Activated CD4-positive, CD25-positive, alpha-beta regulatory T cell treated with anti-CD3 and anti-CD28 coated beads, Interleukin-2, amount 50 U/mL, for 16 hours (primary cell): ENCODE results near the gene PAQR6.
"Not testable (repeated sequence)": the region's sequence is repeated elsewhere in the genome, so short reads cannot be mapped to it uniquely, and the experiment has no call there.

Source experiments
- DNase-seq: peaks from one replicate; pipeline ENCODE4 v3.0.0-alpha.2; 2020; ENCODE audit warnings: low read depth, low spot score

The PAQR6 gene

GRCh38 chr1:156232201-156232894 is 15.5 kb downstream of the PAQR6 start:
- DNase-seq = no peak

DNA sequence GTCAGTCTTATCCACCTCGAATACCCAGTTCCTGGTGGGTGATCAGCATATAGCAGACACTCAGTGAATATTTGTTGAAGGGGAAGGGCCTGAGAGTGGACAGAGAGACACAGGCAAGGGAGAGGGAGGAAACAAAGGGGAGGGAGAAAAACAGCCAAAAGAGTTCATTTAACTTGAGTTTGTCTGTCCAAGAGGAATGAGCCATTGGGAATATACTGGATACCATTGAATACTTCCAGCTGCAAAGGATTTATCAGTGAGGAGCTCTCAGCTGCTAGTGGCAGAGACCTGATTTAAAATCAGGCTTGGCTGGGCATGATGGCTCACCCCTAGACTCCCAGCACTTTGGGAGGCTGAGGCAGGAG is 17.4 kb downstream of the PAQR6 start:
- DNase-seq = no peak

DNA sequence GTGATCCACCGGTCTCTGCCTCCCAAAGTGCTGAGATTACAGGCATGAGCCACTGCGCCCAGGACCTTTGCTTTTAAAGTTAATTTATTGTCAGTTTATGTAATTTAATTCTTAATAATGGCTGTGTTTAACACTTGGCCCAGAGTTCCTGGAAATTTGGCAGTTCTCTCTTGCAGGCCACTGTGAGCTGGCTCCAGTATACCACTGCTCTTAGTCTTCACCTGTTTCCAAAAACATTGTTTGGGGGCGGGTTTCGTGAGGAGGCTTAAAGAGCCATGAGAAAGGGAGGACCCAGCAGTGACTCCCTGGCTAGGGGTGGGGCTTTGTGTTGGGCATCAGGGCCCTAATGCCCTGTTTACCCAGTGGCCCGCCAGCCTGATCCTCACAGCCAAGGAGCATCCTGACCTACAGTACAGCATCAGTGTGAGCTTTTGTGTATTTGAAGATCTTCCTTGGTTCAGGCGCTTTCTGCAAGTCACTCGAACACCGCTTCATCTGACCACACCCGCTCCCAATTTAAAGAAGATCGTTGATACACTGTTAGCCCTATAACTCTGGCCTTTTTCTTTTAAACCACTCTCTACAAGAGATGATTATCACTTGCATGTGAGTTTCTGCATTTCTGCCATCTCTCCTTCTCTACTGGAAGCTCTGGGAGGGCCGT is 17.9 kb downstream of the PAQR6 start:
- DNase-seq = no peak

GRCh38 chr1:156228501-156228900 is 19.4 kb downstream of the PAQR6 start:
- no peak for DNase-seq

DNA sequence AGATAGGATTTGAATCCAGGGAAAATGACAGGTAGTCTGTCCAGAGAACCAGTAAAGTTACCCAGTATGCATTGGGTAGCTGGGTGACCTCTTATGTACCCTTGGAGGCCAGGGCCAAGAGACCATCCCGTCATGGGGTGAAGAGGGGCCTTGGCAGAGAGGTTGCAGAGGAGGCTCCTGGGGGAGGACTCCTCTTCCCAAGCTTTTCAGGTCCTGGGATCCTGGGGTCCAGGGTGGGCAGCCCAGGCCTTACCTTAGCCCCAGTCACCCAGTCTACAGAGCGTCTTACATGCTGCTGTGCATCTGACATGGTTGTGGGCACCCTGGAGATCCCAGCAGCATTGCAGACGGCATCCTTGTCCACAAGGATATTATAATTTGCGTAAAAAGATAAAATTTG is 21.1 kb downstream of the PAQR6 start:
- no peak for DNase-seq

- no peak for DNase-seq
Observed at GRCh38 chr1:156226116-156226538, 21.7 kb downstream of the PAQR6 start.

- no peak for DNase-seq
Observed at GRCh38 chr1:156225677-156226014, 22.2 kb downstream of the PAQR6 start.

DNA sequence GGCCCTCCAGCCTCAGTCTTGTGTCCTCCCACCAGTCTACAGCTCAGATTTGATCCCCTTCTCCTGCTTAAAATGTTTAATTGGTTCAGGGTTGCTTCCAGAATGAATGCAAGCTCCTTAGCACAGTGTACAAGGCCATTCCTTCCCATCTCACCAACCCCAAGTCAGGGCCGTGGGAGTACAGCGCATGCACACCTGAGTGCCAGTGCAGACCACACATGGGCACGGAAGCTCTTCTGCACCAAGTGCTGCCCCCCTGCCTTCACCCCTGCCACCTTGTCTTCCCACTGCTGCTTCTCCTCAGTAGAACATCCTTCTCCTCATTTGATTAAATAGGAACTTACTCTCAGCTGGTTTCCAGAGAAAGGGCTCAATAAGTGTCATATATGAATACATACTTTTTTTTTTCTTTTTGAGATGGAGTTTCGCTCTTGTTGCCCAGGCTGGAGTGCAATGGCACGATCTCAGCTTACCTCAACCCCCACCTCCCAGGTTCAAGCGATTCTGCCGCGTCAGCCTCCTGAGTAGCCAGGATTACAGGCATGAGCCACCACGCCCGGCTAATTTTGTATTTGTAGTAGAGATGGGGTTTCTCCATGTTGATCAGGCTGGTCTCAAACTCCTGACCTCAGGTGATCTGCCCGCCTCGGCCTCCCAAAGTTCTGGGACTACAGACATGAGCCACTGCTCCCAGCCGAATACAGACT is 25.7 kb downstream of the PAQR6 start:
- no peak for DNase-seq

DNA sequence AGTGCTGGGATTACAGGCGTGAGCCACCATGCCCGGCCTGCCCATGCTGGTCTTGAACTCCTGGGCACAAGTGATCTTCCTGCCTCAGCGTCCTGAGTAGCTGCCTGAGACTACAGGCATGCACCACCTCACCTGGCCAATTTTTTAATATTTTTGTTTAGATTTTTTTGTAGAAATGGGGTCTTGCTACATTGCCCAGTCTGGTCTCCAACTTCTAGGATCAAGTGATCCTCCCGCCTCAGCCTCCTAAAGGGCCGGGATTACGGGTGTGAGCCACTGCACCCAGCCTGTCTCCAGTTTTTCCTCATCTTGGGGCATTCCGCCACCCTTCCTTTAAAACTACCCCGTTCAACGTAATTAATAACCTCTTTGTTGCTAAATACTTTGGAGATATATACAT is 27.6 kb downstream of the PAQR6 start:
- DNase-seq = no peak

- DNase-seq = peak; percentile 26
Observed at GRCh38 chr1:156217871-156218270, 30.0 kb downstream of the PAQR6 start.

GRCh38 chr1:156216361-156217086 is 31.3 kb downstream of the PAQR6 start:
- DNase-seq = not testable (repeated sequence)

DNA sequence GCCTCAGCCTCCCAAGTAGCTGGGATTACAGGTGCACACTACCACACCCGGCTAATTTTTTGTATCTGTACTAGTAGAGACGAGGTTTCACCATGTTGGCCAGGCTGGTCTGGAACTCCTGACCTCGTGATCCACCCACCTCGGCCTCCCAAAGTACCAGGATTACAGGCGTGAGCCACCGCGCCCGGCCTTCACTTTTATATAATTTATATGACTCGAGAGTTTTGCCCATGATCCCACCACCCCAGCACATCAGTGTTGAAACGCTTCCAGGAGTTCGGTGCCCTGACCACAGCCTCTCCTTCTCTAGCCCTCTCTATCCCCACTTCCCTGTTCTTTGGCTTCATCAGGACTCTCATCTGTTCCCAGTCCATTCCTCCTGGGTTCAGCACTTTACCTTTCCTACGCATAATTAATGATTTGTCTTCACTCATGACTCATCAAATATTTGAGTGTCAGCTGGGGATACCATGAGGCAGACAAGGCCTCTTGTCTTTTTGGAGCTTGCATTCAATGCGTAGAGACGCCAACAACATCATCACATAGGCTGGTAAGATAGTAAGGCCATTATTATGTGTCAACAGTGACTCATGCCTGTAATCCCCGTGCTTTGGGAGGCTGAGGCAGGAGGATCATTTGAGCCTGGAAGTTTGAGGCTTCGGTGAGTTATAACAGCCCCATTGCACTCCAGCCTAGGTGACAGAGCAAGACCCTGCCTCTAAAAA is 33.7 kb downstream of the PAQR6 start:
- DNase-seq = no peak

- no peak for DNase-seq
Observed at GRCh38 chr1:156213644-156213966, 34.3 kb downstream of the PAQR6 start.

DNA sequence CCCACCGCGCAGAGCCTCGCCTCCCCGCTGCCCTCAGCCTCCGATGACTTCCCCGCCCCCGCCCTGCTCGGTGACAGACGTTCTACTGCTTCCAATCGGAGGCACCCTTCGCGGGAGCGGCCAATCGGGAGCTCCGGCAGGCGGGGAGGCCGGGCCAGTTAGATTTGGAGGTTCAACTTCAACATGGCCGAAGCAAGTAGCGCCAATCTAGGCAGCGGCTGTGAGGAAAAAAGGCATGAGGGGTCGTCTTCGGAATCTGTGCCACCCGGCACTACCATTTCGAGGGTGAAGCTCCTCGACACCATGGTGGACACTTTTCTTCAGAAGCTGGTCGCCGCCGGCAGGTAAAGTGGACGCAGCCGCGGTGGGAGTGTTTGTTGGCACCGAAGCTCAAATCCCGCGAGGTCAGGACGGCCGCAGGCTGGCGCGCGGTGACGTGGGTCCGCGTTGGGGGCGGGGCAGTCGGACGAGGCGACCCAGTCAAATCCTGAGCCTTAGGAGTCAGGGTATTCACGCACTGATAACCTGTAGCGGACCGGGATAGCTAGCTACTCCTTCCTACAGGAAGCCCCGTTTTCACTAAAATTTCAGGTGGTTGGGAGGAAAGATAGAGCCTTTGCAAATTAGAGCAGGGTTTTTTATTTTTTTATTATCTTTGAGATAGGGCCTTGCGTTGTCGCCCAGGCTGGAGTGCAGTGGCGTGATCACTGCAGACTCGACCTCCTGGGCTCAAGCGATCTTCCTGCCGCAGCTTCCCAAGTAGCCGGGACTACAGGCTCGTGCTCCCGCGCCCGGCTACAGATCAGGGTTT is 34.8 kb downstream of the PAQR6 start, which contains the start of gene PMF1:
Gene PMF1 (plus strand): TSS at position 175 of the 811 bp plus-strand sequence. CDS start 9 bp downstream, at position 184.
- peak; percentile 95 for DNase-seq

GRCh38 chr1:156212130-156212529 is 35.7 kb downstream of the PAQR6 start:
- no peak for DNase-seq

DNA sequence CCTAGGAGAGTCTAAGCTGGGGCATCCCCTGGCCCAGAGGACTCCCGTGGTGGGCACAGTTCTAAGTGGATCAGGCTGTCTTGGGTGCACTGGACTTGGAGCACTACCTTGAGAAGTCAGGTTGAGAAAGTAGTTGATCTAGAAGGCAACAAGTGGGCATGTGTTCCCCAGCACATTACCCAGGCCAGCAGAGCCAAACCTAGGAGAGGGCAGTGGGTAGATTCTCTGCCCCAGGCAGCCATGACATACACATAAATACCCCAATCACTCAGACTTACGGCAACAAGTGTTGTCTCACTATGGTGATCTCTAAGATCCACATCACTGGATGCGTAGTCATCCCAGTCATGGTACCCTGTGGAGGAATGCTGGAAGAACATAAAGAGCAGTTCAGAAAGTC is 36.6 kb downstream of the PAQR6 start:
- no peak for DNase-seq

- no peak for DNase-seq
Observed at GRCh38 chr1:156204686-156205085, 43.2 kb downstream of the PAQR6 start.

DNA sequence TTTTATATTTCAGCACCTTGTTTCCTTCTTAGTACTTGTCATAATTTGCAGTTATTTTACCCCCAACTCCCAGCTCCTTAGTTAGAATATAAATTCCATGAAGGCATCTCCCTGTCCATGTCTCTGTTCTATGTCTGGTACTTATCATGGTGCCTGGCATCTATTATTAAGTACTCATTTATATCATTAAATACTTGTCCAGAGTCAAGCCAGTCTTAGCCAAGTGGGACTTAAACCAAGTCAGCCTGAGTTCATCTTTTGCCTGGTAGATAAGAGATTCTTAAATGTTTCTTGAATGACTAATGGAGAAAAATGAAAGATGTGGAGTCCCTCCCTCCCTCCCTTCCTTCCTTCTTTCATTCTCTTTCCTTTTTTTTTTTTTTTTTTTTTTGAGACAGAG is 44.5 kb downstream of the PAQR6 start:
- DNase-seq = no peak

- no peak for DNase-seq
Observed at GRCh38 chr1:156200044-156200443, 47.8 kb downstream of the PAQR6 start.

- no peak for DNase-seq
Observed at GRCh38 chr1:156198831-156199349, 49.0 kb downstream of the PAQR6 start.

DNA sequence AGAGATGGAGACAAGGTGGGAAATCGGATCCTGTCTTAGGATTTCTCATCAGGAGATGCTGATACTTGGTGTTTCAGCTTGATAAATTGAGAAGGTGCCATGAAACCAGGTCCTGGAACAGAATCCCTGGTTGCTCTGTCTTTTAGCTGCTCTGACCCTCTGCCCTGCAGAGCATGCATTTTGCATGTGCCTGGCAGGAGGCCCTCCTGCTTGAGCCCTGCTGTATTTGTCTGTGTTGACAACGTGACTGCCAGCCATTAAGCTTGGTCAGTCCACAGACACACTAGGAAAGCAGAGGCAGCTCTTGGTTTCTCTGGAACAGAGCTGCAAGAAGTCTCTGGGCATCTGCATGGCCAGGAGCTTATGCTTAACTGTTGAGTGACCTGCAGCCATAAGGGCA is 51.4 kb downstream of the PAQR6 start:
- no peak for DNase-seq
